Panc1 (cell line): ENCODE measurements around the gene DRAXIN. TPM values are rescaled to one million over a fixed set of nuclear protein-coding genes. Genes with fewer than 3 reads are reported as not detected.

Source experiments
- ATAC-seq: fragments of 200-7000 bp; cut with Tn5 transposase; 2 replicates; pipeline ENCODE4 v1.9.1; 2020; ENCODE audit warnings: mild to moderate bottlenecking, moderate library complexity
- BruUV-seq: library from RNA; stranded (reverse); fragments of 400-500 nt; replicated peaks from 2 replicates; lab custom pipeline; 2021; lab: Mats Ljungman, UMichigan
- CTCF ChIA-PET: fragments of 300-600 bp; sonication (Branson Sonifier 250); formaldehyde crosslinking; loops from one replicate; lab custom pipeline; 2022; ENCODE audit warnings: antibody characterized with exemption; lab: Charles Lee
- POLR2A ChIA-PET: fragments of 300-600 bp; sonication (Branson Sonifier 250); formaldehyde crosslinking; loops from one replicate; lab custom pipeline; 2022; ENCODE audit warnings: antibody characterized with exemption; lab: Charles Lee
- DNase-seq: peaks from one replicate; pipeline ENCODE4 v3.0.0-alpha.2; 2010; ENCODE audit warnings: low read depth, low spot score
- H3K27ac ChIP-seq: 2 replicates; pipeline ENCODE4 v1.5.1; 2011; ENCODE audit warnings: mild to moderate bottlenecking, low read length, inconsistent platforms
- H3K27me3 ChIP-seq: fragments of 200-500 bp; sonication (Bioruptor generic); 2 replicates; pipeline ENCODE4 v1.6.0; 2014; ENCODE audit warnings: low read length, inconsistent platforms; ENCODE audit not compliant: control insufficient read depth, insufficient read depth
- H3K36me3 ChIP-seq: fragments of 200-500 bp; sonication (Bioruptor generic); 2 replicates; pipeline ENCODE4 v1.5.1; 2014; ENCODE audit warnings: inconsistent platforms, mild to moderate bottlenecking, low read length, moderate library complexity; ENCODE audit not compliant: control insufficient read depth, insufficient read depth
- H3K4me1 ChIP-seq: 2 replicates; pipeline ENCODE4 v1.5.1; 2011; ENCODE audit warnings: inconsistent platforms, mild to moderate bottlenecking, low read length, moderate library complexity; ENCODE audit not compliant: control insufficient read depth, insufficient read depth
- H3K4me3 ChIP-seq, 2 experiments: 2 replicates each; pipeline ENCODE4 v1.5.1; 2011 to 2012; ENCODE audit warnings: low read depth in 2 of 2, low read length in 2 of 2, mild to moderate bottlenecking in 2 of 2, inconsistent platforms in 1 of 2, moderate library complexity in 1 of 2
- H3K9me3 ChIP-seq: fragments of 200-500 bp; sonication (Bioruptor generic); 2 replicates; pipeline ENCODE4 v1.5.1; 2014; ENCODE audit warnings: low read depth, mild to moderate bottlenecking, inconsistent platforms, low read length, moderate library complexity; ENCODE audit not compliant: control insufficient read depth, insufficient read depth
- CTCF ChIP-seq: fragments of 450-650 bp; IDR thresholded peaks from 2 replicates; pipeline ENCODE4 v1.5.1; 2017; ENCODE audit warnings: mild to moderate bottlenecking
- POLR2AphosphoS5 ChIP-seq: IDR thresholded peaks from 2 replicates; pipeline ENCODE4 v1.6.1; 2012; ENCODE audit warnings: mild to moderate bottlenecking, low read depth, low read length, moderate library complexity
- REST ChIP-seq, 2 experiments: IDR thresholded peaks; 2 replicates each; pipeline ENCODE4 v1.6.1; 2011 to 2012; ENCODE audit warnings: low read depth in 2 of 2, control low read depth in 1 of 2, low read length in 1 of 2, mild to moderate bottlenecking in 1 of 2, moderate library complexity in 1 of 2; ENCODE audit not compliant: insufficient read depth in 1 of 2
- SIN3A ChIP-seq: IDR thresholded peaks from 2 replicates; pipeline ENCODE4 v1.6.1; 2012; ENCODE audit warnings: low read depth, mild to moderate bottlenecking, low read length, moderate library complexity, borderline replicate concordance; ENCODE audit not compliant: insufficient read depth
- TCF7L2 ChIP-seq: IDR thresholded peaks from 2 replicates; pipeline ENCODE4 v1.6.1; 2011; ENCODE audit warnings: mild to moderate bottlenecking, low read depth, low read length, inconsistent platforms
- in situ Hi-C: cut with HindIII; loops from 2 replicates; pipeline ENCODE4 v1.10.0; 2016; ENCODE audit warnings: low sequenced_read_pairs, low pct_unique_long_range_greater_than_20kb
- intact Hi-C: fragments of 100-400 bp; cut with micrococcal nuclease; formaldehyde crosslinking; loops from one replicate; pipeline ENCODE4 v1.10.0; 2022; ENCODE audit not compliant: unreplicated experiment
- total RNA-seq: library from RNA; stranded (reverse); gene quantifications from one replicate; pipeline ENCODE4 v1.2.1, GENCODE V29; 2021; ENCODE audit not compliant: unreplicated experiment

Gene DRAXIN
- total RNA-seq, 1 experiment from 2014 or later: 0.13 TPM

DNA sequence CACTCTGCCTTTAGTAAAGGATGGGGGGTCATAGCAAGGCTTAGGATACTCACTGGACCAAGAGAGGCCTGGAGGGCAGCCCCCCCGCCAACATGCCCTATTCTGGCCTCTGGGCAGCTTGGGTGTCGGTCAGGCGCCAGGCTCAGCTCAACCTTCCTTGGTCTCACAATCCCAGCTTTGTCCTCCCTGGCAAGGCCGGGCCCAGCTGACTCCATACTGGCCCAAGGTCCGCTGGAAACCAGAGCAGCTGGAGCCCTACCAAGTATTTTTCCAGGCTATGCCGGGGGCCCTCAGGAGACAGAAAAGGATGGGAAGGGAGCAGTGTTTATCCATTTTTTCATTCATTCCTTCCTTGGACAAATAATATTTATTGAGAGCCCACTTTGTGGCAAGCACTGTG is 43.5 kb upstream of the DRAXIN start:
- no peak overlapping the region for H3K27ac ChIP-seq
- H3K9me3 ChIP-seq: no peaks in the 10 kb centered on the region
- ATAC-seq (no peak), DNase-seq (no peak)
- H3K36me3 ChIP-seq: no peaks in the 10 kb centered on the region
- BruUV-seq: no TSS peak
- no peak overlapping the region for H3K4me3 ChIP-seq
- no peaks in the 10 kb centered on the region for H3K27me3 ChIP-seq
- in situ Hi-C loops (no loop called here), intact Hi-C loops (loop anchor here (10.0 kb wide), 2 partner anchors 313 to 613 kb away; no protein-coding TSS in a partner anchor)
- POLR2A ChIA-PET: no interaction called here
- CTCF ChIA-PET: no interaction called here
- TF ChIP-seq POLR2AphosphoS5: no peak
- no peak for TF ChIP-seq TCF7L2
- no peak for TF ChIP-seq REST (IDR thresholded peaks at IDR 0.05; ENCODE audit: insufficient read depth in 1 of 2, low read depth in 2 of 2, low read length in 1 of 2)
- no peak for TF ChIP-seq SIN3A
- no peak for TF ChIP-seq CTCF
- H3K4me1 ChIP-seq: peaks cover 25% of the 10 kb centered on the region

DNA sequence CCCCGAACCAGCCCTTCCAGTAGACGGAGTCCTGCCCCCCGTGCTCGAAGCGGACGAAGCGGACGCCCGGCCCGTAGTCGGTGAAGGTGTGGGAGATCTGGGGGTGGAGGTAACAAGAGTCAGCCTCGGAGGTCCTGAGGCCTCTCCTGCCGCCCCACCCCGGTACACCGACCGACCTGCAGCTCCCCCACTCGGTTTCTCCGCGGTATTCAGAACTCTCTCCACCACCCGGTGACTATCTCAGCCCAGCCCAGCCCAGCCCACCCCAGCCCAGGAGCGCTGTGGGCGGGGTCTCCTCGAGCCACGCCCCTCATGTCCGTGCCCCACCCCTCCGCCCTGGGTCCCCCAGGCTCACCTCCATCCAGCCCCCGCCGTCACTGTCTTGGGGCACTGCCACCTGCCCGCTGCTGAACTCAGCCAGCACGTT is 42.8 kb upstream of the DRAXIN start:
- DNase-seq: no peak
- Histone ChIP-seq H3K27ac (no peak overlapping the region), H3K4me1 (peaks cover 25% of the 10 kb centered on the region), H3K4me3 (no peak overlapping the region), H3K9me3 (no peaks in the 10 kb centered on the region), H3K36me3 (no peaks in the 10 kb centered on the region; the same call in 1 of the 2 replicates), H3K27me3 (no peaks in the 10 kb centered on the region)
- intact Hi-C loops (loop anchor here (10.0 kb wide), 2 partner anchors 314 to 614 kb away; no protein-coding TSS in a partner anchor), in situ Hi-C loops (no loop called here)
- BruUV-seq: no TSS peak
- ChIA-PET CTCF (interaction anchor here (0.6 to 1.1 kb wide), 2 partner anchors 14 to 379 kb away, joined by 3 to 4 read pairs; no protein-coding TSS in a partner anchor), POLR2A (interaction anchor here (0.7 kb wide), 1 partner anchor 73 kb away, joined by 7 read pairs; no protein-coding TSS in a partner anchor)
- no peak for ATAC-seq
- TF ChIP-seq TCF7L2 (no peak), REST (IDR thresholded peaks at IDR 0.05; ENCODE audit: insufficient read depth in 1 of 2, low read depth in 2 of 2, low read length in 1 of 2) (no peak), CTCF (no peak), POLR2AphosphoS5 (no peak), SIN3A (no peak)
